GM18505 (cell line): ENCODE measurements around the gene CLN6.
A peak's percentile ranks its signal among the peaks of the same experiment; 100 is the strongest.

Experiments
- ATAC-seq: cut with Tn5 transposase; IDR thresholded peaks from one replicate; pipeline ENCODE4 v1.9.1; 2021; ENCODE audit not compliant: unreplicated experiment
- POLR2A ChIP-seq: IDR thresholded peaks from 4 replicates; pipeline ENCODE4 v1.6.1; 2011; ENCODE audit warnings: borderline replicate concordance; ENCODE audit not compliant: insufficient read depth, insufficient read length; ENCODE audit errors: extremely low read depth

CLN6 gene

DNA sequence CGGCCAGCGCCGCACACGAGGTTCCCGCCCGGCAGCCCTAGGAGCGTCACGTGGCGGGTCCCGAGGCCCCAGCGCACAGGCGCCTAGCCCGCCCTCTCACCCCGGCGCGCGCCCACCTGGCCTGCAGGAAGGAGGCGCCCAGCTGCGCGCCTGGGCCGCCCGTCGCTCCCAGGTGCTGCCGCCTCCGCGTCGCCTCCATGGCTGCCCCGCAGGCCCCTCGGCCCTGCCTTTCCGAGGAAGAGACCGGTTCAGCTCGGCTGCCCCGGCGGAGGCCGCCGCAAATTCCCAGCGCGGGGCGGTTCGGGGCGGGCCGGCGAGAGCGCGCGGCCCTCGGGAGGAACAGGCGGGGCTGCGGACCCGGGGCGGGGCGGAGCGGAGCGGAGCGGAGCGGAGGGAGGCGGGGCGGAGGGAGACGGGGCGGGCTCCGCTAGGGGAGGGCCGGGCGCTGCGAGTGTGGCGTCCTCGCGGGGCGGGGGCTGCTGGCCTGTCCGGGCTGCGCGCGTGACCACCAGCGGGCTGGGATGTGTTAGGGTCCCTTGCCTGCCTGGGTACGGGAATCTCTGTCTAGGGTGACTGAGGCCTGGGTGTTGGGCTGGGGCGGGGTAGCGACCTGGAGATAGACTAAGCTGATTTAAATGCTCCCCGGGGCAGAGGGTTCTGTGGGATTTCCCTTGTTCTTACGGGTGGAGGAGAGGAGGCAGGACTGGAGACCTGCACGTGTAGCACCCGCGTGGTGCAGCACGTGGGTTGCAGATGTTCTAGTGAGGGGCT lies at the start of gene CLN6:
Gene CLN6 (minus strand): TSS at position 343 of the 771 bp plus-strand sequence. CDS start 144 bp downstream, at position 199.
- TF ChIP-seq POLR2A: peak; percentile 76
- ATAC-seq: peak; percentile 73

DNA sequence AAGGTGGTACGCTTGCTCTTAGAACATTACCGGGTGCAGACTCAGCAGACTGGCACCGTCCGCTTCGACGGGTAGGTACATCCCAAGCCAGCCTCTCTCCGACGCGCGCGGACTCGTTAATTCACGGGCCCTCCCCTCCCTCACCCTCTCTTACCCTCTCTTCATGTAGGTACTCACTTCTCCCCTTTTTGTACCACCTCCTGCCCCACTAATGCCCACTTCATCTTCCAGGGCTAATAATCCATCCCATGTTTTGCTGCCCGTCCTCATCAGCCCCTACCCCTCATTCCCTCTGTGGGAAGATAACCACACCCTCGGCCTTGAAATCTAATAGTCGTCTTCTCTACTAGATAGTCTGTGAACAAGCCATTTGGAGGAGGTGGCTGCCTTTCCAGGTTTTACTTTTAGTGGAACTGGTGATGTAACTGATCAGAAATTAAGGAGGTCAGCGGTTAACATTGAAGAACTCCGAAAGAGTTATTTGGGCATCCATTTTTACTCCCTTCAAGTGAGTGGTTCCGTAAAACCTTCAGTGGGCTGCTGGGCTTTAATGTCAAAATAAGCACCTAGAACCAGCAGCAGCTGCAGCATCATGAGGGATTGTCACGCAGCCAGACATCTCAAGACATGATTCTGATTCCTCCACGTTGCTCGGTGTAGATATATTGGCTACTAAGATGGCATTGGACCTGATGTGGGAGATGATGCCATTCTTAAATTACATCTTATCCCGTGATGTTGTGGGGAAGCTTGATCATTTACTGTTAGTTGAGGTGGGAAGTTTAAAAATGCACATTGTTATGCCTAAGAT lies 49.3 kb upstream of the CLN6 start:
- no peak for ATAC-seq
- TF ChIP-seq POLR2A: no peak

DNA sequence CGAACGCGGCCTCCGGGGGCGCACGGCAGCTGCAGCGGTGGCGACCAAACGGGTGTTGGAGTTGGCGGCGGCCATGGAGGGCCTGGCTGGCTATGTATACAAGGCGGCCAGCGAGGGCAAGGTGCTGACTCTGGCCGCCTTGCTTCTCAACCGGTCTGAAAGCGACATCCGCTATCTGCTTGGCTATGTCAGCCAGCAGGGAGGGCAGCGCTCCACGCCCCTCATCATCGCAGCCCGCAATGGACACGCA lies 48.7 kb upstream of the CLN6 start:
- TF ChIP-seq POLR2A: no peak
- peak; percentile 61 for ATAC-seq

DNA sequence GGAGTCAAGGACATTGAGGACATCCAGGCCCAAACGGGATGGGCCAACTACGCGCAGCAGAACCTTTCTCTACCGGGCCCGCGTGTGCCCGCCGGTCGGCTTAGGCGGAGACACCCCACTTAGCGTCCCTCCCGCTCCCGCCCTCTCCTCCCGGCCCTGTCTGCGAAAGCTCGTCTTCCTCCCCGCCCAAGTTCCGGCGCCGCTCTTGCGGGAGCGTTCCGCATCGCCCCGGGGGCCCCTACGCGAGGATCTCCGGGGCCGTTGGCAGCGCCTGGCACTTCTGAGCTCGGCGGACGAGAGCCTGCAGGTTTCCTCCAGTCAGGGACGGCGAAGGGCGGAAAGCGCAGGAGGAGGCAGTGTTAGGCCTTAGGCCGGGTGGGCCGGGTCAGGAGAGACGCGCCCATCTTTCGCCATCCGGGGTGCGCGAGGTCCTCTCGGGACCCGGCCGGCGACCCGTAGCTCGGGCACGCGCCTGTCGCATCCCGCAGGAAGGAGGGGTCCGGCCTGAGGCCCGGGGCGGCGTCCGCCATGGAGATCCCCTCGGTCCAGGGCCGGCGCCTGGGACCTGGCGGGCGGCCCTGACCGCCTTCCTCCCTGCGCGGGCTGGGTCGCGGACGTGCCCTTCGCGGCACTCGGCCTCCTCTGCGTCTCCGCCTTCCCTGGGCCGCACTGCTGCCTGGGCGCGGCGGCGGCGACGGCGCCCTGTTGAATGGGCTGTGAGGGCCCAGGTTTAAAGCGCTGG lies 48.2 kb upstream of the CLN6 start, which contains the start of gene FEM1B:
Gene FEM1B (plus strand): TSS at position 143 of the 742 bp plus-strand sequence. CDS start 673 bp downstream, outside the sequence.
- TF ChIP-seq POLR2A: peak; percentile 83
- peak; percentile 77 for ATAC-seq

DNA sequence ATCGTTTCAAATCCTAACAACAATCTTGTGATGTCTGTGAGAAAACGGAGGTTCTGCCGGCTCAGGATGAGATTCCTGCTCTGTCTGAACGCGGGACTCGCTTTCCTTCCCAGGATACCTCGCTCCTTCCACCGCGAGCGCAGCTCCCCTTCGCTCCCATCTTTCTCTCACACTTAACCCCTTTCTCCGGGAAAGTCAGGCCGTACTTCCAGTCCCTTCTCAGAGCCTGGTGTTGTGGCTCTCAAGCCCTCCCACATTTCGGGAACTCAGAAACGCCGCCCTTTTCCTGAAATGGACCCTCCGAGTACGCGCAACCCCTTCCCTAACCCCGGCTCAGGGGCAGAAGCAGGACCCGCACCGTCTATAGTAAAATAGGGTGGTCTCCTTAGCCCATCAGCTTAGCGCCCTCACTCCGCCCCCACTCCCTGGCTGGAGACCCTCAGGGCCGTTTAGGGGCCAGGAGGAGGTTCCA lies 47.6 kb upstream of the CLN6 start:
- ATAC-seq: no peak
- no peak for TF ChIP-seq POLR2A

DNA sequence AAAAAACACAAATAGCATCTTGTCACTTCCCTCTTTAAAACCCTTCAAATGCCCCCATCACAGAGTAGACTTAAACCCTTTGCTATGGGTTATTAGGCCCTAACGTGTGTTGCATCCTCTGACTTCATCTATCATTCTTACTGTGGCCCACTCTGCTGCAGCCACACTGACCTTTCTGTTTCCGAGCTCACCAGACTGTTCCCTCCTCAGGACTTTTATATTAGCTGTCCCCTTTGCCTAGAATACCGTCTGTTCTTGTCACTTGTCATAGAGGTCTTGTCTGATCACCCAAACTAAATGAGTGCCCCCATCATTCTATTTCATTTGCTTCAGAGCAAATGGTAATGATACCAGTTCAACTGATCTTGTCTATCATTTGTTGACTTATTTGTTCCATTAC lies 47.1 kb upstream of the CLN6 start:
- no peak for ATAC-seq
- TF ChIP-seq POLR2A: no peak

DNA sequence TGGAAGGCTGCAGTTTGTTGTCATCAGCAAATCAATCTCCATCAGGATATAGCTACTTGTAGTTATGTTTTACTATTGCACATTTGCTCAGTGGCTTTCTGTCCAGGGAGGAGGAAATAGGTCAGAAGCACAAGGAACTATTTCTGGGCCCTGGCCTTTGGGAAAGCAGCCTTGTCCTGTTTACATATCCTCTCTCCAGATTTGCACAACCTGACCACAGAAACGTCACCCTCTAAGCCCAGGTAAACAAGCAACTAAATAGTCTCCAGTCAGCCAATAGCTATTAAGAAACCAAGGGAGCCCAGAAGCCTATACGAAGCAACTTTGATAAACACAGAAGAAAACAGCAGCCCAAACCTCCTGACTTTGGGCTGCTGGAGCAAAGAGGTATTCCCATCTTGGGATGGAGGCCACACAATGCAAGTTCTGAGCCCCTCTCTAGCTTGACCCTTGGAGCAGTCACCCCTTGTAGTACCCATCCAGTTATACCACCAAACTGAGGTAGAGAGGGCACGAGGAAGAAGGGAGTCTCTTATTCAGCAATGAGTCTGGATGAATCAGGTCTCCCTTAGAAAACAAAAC lies 45.7 kb upstream of the CLN6 start:
- TF ChIP-seq POLR2A: no peak
- no peak for ATAC-seq

DNA sequence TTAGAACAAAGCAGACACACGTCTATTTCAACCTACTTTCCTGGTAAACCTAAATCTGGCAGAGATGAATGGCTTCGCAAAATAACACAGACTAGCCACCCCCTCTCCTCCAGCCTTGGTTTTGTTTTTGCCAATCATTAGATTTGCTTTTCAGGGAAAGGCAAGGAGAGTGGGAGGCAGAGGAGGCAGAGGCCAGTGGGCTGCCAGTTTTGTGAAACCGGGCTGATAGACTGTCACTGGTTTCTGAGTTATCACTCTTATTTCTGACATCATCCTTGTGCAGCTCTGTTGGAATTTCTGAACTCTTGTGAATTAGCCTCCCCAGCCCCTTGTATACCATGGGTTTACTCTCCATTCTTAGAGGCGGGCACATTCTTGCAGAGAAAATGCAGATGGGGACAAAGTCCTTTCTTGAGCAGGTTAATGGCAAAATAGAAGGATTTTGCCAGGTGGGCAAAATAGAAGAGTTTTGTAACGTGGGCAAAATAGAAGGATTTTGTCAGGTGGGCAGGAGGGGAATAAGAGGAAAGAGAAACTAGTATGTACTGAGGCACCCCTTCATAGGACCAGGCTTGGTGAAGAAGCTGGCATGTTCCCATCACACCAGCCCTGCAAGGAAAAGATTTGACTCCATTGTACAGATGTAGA lies 44.8 kb upstream of the CLN6 start:
- no peak for ATAC-seq
- TF ChIP-seq POLR2A: no peak

DNA sequence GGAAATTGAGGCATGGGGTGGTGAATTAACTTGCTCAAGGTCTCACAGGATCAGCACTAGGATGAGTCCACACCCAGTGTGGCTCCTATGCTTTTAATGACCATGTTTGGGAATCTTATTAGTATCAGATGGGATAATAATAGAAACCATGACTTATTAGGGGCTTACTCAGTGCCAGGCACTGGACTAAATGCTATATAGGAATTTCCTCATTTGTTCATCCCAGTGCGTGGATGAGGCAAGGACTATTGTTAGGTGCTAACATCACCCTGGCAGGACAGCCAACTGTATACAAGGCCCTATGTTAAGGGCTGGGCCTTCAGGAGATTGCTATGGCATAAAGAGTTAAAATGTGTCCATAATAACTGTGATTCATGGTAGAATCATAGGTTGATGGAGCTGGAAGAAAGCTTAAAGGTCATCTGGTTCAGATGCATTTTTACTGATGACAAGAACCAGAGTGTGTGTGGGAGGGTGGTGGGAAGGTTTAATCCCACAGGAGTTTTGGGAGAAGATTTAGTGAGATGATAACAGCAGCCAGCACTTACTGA lies 43.3 kb upstream of the CLN6 start:
- no peak for TF ChIP-seq POLR2A
- no peak for ATAC-seq

DNA sequence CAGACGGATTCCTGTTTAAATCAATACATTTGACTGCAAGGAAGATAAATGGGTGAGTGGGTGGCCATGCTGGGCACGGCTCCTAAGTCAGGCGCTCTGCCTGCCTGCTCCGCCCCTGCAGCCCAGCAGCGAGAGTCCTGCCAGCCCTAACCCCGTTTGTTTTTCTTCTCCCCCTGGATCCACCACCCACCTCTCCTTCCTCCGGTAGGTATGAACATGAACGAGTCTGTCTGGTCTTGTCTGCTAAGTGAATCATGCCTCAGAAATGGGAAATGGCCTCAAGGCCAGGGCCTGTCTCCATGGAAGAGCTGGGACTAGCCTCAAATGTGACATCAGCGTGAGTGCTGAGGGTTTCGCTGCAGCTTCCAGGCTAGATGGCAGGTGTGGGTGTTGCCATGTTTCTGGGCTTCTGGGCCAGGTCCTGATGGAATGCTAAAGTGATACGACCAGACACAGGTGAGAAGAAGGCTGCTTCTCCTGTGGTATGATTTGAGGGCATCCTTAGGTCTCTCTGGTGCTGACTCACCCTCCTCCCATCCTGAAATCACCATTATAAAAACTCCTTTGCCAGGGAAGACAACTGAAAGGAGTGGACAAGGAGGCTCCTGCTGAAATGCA lies 42.4 kb upstream of the CLN6 start:
- no peak for ATAC-seq

DNA sequence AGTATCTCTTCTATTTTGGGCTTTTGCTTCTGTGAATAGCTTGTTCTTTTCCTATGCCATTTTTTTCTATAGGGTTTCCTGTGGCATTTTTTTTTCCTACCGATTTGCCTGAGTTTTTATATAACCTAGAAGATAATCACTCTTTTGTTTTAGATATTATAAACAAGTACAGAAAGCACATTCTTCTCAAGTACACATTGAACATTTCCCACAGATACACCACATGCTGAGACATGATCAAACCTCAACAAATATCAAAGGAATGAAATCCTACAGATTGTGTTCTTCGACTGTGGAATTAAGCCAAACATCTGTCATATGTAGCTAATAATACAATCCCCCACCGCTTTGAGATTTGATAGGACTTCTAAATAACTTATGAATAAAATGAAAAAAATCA lies 38.9 kb upstream of the CLN6 start:
- no peak for TF ChIP-seq POLR2A
- no peak for ATAC-seq

More for the DNA sequence above, 42.4 kb upstream of the CLN6 start:
- no peak for TF ChIP-seq POLR2A

DNA sequence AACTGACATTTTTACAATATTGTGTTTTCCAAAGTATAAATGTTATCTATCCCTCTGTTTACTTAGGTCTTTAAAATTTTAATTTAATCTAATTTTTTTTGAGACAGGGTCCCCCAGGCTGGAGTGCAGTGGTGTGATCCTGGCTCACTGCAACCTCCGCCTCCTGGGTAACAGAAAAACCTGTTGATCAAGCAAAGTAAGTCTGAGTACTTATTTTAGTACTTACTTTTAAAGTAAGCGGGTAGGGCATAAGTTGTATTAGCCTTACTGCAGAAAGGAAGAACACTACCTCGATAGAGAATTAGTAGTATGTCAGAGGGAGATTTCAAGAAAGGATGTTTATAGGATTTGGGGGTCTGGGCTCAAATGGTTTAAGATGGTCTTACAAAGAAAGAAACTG lies 36.1 kb upstream of the CLN6 start:
- ATAC-seq: no peak

More for the DNA sequence above, 36.1 kb upstream of the CLN6 start:
- no peak for TF ChIP-seq POLR2A
